GM21367 (cell line): ENCODE results near the gene NCAN.

Experiments used
- ATAC-seq: cut with Tn5 transposase; IDR thresholded peaks from one replicate; pipeline ENCODE4 v1.9.1; 2021; ENCODE audit not compliant: unreplicated experiment

Gene NCAN

GRCh38 chr19:19258589-19259338, 47.0 kb downstream of the NCAN start:
- ATAC-seq = no peak

- ATAC-seq = no peak
Measured at GRCh38 chr19:19259741-19260140, 48.0 kb downstream of the NCAN start.

GRCh38 chr19:19260417-19261214, 48.9 kb downstream of the NCAN start:
- ATAC-seq = no peak

- no peak for ATAC-seq
Measured at GRCh38 chr19:19261350-19262189, 49.8 kb downstream of the NCAN start.

GRCh38 chr19:19262190-19263057, 50.7 kb downstream of the NCAN start:
- no peak for ATAC-seq

GRCh38 chr19:19263886-19264487, 52.2 kb downstream of the NCAN start:
- ATAC-seq = no peak

GRCh38 chr19:19267305-19267704, 55.5 kb downstream of the NCAN start:
- ATAC-seq = no peak

GRCh38 chr19:19268453-19269385, 57.0 kb downstream of the NCAN start:
- ATAC-seq = no peak

GRCh38 chr19:19269952-19270694, 58.4 kb downstream of the NCAN start:
- no peak for ATAC-seq

- no peak for ATAC-seq
Measured at GRCh38 chr19:19270749-19271571, 59.2 kb downstream of the NCAN start.

- ATAC-seq = no peak
Measured at GRCh38 chr19:19271828-19272599, 60.3 kb downstream of the NCAN start.

- ATAC-seq = no peak
Measured at GRCh38 chr19:19274146-19274545, 62.4 kb downstream of the NCAN start.

GRCh38 chr19:19274716-19275565, 63.2 kb downstream of the NCAN start:
- no peak for ATAC-seq

GRCh38 chr19:19276386-19276785, 64.6 kb downstream of the NCAN start:
- no peak for ATAC-seq

GRCh38 chr19:19276851-19277250, 65.1 kb downstream of the NCAN start:
- ATAC-seq = no peak

GRCh38 chr19:19278315-19278714, 66.6 kb downstream of the NCAN start:
- ATAC-seq = no peak
